Prostate gland (tissue), 2 donors: ENCODE measurements around the gene NPB.

ENCODE experiments used
- POLR2A ChIP-seq: fragments of 450-650 bp; IDR thresholded peaks from one replicate; pipeline ENCODE4 v1.6.1; 2016; ENCODE audit warnings: antibody characterized with exemption, mild to moderate bottlenecking
- POLR2AphosphoS5 ChIP-seq: sonication (generic); formaldehyde crosslinking; IDR thresholded peaks from one replicate; pipeline ENCODE4 v1.6.1; 2017; ENCODE audit warnings: antibody characterized with exemption
- TF ChIP-seq, protein P1 (sequence below), 4 experiments: fragments of 200-600 bp in 2 of 4; fragments of 450-650 bp in 2 of 4; sonication (generic) in 2 of 4; IDR thresholded peaks; 1 replicate in 3 of 4; 2 replicates in 1 of 4; pipeline ENCODE4 v1.5.1; 2016 to 2019; ENCODE audit warnings: antibody characterized with exemption in 4 of 4, mild to moderate bottlenecking in 2 of 4, moderate library complexity in 2 of 4

DNA sequence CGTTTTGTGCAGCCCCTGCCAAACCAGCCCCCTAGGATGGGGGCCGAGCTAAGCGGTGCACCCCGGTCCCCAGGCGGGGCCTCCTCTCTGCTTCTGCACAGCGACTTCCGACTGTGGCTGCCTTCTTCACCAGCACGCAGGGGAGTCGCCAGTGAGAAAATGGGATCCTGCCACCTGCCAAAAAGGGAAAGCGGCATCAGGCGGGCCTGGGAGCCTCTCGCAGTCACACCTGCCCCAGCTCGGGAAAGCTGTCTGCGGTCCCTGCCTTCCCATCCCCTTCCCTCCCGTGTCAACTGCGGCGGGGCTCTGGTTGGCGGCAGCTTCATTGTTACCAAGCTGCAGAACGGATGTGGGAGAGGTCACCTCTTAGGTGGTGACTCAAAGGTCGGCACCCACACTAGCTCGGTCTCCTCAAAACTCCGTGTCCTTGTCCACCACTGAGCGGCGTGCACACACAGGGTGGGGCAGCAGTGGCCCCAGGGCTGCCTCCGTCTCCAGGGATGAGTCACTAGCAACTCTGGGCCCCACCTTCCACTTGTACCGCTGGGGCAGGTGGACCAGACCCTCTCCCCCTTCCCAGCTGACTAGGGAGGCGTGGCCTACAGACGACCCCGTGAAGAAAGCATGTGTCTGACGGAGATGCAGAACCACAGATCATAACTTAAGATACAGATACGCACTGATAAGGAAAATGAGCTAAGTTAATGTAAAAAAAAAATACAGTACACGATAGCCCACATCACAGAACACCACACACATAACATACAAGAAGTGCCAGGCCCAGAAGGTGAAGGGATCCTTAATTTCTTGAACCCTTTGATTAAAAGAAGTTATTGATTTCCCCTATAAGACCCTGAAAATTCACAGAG is 10.6 kb downstream of the NPB start:
- TF ChIP-seq, protein P1, sequence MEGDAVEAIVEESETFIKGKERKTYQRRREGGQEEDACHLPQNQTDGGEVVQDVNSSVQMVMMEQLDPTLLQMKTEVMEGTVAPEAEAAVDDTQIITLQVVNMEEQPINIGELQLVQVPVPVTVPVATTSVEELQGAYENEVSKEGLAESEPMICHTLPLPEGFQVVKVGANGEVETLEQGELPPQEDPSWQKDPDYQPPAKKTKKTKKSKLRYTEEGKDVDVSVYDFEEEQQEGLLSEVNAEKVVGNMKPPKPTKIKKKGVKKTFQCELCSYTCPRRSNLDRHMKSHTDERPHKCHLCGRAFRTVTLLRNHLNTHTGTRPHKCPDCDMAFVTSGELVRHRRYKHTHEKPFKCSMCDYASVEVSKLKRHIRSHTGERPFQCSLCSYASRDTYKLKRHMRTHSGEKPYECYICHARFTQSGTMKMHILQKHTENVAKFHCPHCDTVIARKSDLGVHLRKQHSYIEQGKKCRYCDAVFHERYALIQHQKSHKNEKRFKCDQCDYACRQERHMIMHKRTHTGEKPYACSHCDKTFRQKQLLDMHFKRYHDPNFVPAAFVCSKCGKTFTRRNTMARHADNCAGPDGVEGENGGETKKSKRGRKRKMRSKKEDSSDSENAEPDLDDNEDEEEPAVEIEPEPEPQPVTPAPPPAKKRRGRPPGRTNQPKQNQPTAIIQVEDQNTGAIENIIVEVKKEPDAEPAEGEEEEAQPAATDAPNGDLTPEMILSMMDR (IDR thresholded peaks at IDR 0.05), result no peak
- TF ChIP-seq POLR2A, result no peak
- TF ChIP-seq POLR2AphosphoS5, result no peak
